CD14-positive monocyte (primary cell): Measurements from ENCODE around the gene DNAJA3. TPM values are rescaled to one million over a fixed set of nuclear protein-coding genes. Genes with fewer than 3 reads are reported as not detected.
A peak's percentile ranks its signal among the peaks of the same experiment; 100 is the strongest.

Experiments used
- DNase-seq, 3 donors: peaks; one replicate each; pipeline ENCODE4 v3.0.0-alpha.2; 2011 to 2022
- H2AFZ ChIP-seq: 2 replicates; pipeline ENCODE4 v1.6.0; 2012; ENCODE audit warnings: mild to moderate bottlenecking, low read depth, low read length, inconsistent platforms; ENCODE audit not compliant: insufficient read depth, poor library complexity, severe bottlenecking
- H3K27ac ChIP-seq, 2 donors: 1 replicate in 1 of 2; 2 replicates in 1 of 2; pipeline ENCODE4 v1.5.1; 2012 to 2013; ENCODE audit warnings: low read length in 2 of 2, control low read depth in 1 of 2, inconsistent platforms in 1 of 2, low read depth in 1 of 2, mild to moderate bottlenecking in 1 of 2
- H3K27me3 ChIP-seq, 2 donors: one replicate each; pipeline versions ENCODE4 v1.6.0 to v1.6.1; 2011 to 2013; ENCODE audit warnings: low read length in 2 of 2; ENCODE audit not compliant: control insufficient read depth in 2 of 2, insufficient read depth in 2 of 2
- H3K36me3 ChIP-seq, 2 donors: replicated peaks in 1 of 2; 1 replicate in 1 of 2; 2 replicates in 1 of 2; pipeline versions ENCODE4 v1.5.1 to v1.6.1; 2012 to 2013; ENCODE audit warnings: low read length in 2 of 2, control low read depth in 1 of 2, inconsistent platforms in 1 of 2, mild to moderate bottlenecking in 1 of 2; ENCODE audit not compliant: insufficient read depth in 2 of 2, control insufficient read depth in 1 of 2
- H3K4me1 ChIP-seq, 2 donors: 1 replicate in 1 of 2; 2 replicates in 1 of 2; pipeline versions ENCODE4 v1.5.1 to v1.6.1; 2012 to 2013; ENCODE audit warnings: low read length in 2 of 2, control low read depth in 1 of 2, inconsistent platforms in 1 of 2, mild to moderate bottlenecking in 1 of 2, moderate library complexity in 1 of 2; ENCODE audit not compliant: insufficient read depth in 2 of 2, control insufficient read depth in 1 of 2
- H3K4me2 ChIP-seq: replicated peaks from 2 replicates; pipeline ENCODE3; 2012; ENCODE audit warnings: low read length, moderate library complexity, mild to moderate bottlenecking; ENCODE audit not compliant: poor library complexity, severe bottlenecking; ENCODE audit errors: extremely low read depth
- H3K4me3 ChIP-seq, 3 experiments: fragments of 200-600 bp in 1 of 3; sonication (generic) in 1 of 3; replicated peaks in 1 of 3; 1 replicate in 2 of 3; 2 replicates in 1 of 3; pipeline ENCODE4 v1.5.1; 2011 to 2013; ENCODE audit warnings: low read length in 3 of 3, mild to moderate bottlenecking in 3 of 3, control low read depth in 2 of 3, low read depth in 2 of 3, inconsistent platforms in 1 of 3, moderate library complexity in 1 of 3
- H3K79me2 ChIP-seq: 2 replicates; pipeline ENCODE4 v1.6.0; 2012; ENCODE audit warnings: mild to moderate bottlenecking, control low read depth, inconsistent platforms, low read length, moderate library complexity; ENCODE audit not compliant: insufficient read depth
- H3K9ac ChIP-seq: 2 replicates; pipeline ENCODE4 v1.6.0; 2017; ENCODE audit warnings: low read length, mild to moderate bottlenecking; ENCODE audit not compliant: insufficient read depth, poor library complexity, severe bottlenecking
- H3K9me3 ChIP-seq, 2 donors: replicated peaks in 1 of 2; 1 replicate in 1 of 2; 2 replicates in 1 of 2; pipeline versions ENCODE4 v1.5.1 to v1.6.1; 2012 to 2013; ENCODE audit warnings: low read length in 2 of 2, control low read depth in 1 of 2; ENCODE audit not compliant: control insufficient read depth in 1 of 2, insufficient read depth in 1 of 2
- H4K20me1 ChIP-seq: 2 replicates; pipeline ENCODE4 v1.6.0; 2012; ENCODE audit warnings: mild to moderate bottlenecking, low read length, control low read depth, moderate library complexity; ENCODE audit not compliant: insufficient read depth
- H3K27ac Mint-ChIP-seq, 7 donors: one replicate each; pipeline ENCODE4 v1.8.0; 2020; ENCODE audit warnings: mild to moderate bottlenecking in 7 of 7, mixed read lengths in 7 of 7, moderate library complexity in 6 of 7, inconsistent platforms in 2 of 7
- H3K27me3 Mint-ChIP-seq, 3 donors: one replicate each; pipeline ENCODE4 v1.8.0; 2021 to 2022; ENCODE audit warnings: low read depth in 3 of 3, mild to moderate bottlenecking in 3 of 3, mixed read lengths in 3 of 3, moderate library complexity in 3 of 3, inconsistent platforms in 1 of 3
- H3K36me3 Mint-ChIP-seq, 2 donors: one replicate each; pipeline ENCODE4 v1.8.0; 2020; ENCODE audit warnings: mixed read lengths in 2 of 2, inconsistent platforms in 1 of 2, mild to moderate bottlenecking in 1 of 2
- H3K4me1 Mint-ChIP-seq: one replicate; pipeline ENCODE4 v1.8.0; 2020; ENCODE audit warnings: mild to moderate bottlenecking, mixed read lengths
- H3K4me3 Mint-ChIP-seq, 2 donors: one replicate each; pipeline ENCODE4 v1.8.0; 2020; ENCODE audit warnings: mild to moderate bottlenecking in 2 of 2, mixed read lengths in 2 of 2, moderate library complexity in 1 of 2
- H3K9me3 Mint-ChIP-seq, 7 donors: one replicate each; pipeline ENCODE4 v1.8.0; 2020 to 2022; ENCODE audit warnings: mixed read lengths in 7 of 7, mild to moderate bottlenecking in 6 of 7, moderate library complexity in 6 of 7, inconsistent platforms in 2 of 7
- WGBS: methylation state at CpG from one replicate; pipeline ENCODE4 v1.1.5; 2013; ENCODE audit warnings: missing lambda C conversion rate; ENCODE audit not compliant: insufficient coverage; 5-methylcytosine and 5-hydroxymethylcytosine counted together
- intact Hi-C, 2 donors: fragments of 100-400 bp; cut with micrococcal nuclease; formaldehyde crosslinking; loops; one replicate each; pipeline versions ENCODE4 v1.15.0 to v1.15.1; 2023
- polyA plus RNA-seq, 3 donors: library from polyadenylated mRNA; depleted of rRNA in 1 of 3; unstranded in 2 of 3; stranded (reverse) in 1 of 3; fragments of 300-500 nt in 2 of 3; fragments of >200 nt in 1 of 3; fragmentation: Illumina TruSeq in 2 of 3; gene quantifications; 1 replicate in 2 of 3; 2 replicates in 1 of 3; pipeline ENCODE4 v1.2.3, GENCODE V29; 2012 to 2021
- TF ChIP-seq, protein P1 (sequence below): fragments of 200-600 bp; IDR thresholded peaks from one replicate; pipeline ENCODE4 v1.8.0; 2022; ENCODE audit warnings: antibody characterized with exemption, mild to moderate bottlenecking

The DNAJA3 gene
- polyA plus RNA-seq, 3 donors: 17.1 to 27.9 (median 19.5) TPM

DNA sequence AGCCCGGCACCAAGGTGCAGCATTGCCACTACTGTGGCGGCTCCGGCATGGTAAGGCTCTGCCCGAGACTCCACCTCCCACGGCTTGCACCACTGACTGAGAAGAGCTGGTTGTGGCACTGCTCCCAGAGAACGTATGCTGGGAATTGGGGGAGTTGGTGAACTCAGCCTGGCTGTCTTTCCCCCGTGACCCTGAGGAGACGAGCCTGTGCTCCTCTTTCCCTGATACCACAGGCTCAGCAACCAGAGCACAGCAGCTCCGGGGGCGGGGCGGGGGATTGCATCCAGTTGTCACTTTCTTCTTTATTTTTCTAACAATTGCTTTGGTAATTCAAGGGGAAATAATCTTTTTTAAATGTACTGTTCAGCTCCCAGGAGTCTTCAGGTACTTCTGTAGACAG lies 16.7 kb downstream of the DNAJA3 start:
- no peak overlapping the region for H3K4me3 Mint-ChIP-seq
- H4K20me1 ChIP-seq: no peaks in the 10 kb centered on the region
- intact Hi-C loops: no loop called here
- no peaks in the 10 kb centered on the region for H3K9me3 ChIP-seq
- H3K4me2 ChIP-seq: no peak overlapping the region
- no peaks in the 10 kb centered on the region for H3K27me3 Mint-ChIP-seq
- peaks cover 0 to 1% (median 0%) of the 10 kb centered on the region in 7 donors for H3K9me3 Mint-ChIP-seq
- no peak overlapping the region for H3K4me3 ChIP-seq
- 100% methylated on average over 5 of the region's 11 CpGs for WGBS
- no peak for DNase-seq
- no peak overlapping the region for H3K9ac ChIP-seq
- H3K79me2 ChIP-seq: no peaks in the 10 kb centered on the region
- H3K36me3 Mint-ChIP-seq: peaks cover 80 to 96% of the 10 kb centered on the region in 2 donors
- peaks cover 80 to 99% of the 10 kb centered on the region in 2 donors for H3K36me3 ChIP-seq
- no peaks in the 10 kb centered on the region for H3K27me3 ChIP-seq
- H2AFZ ChIP-seq: no peak overlapping the region
- H3K4me1 Mint-ChIP-seq: no peaks in the 10 kb centered on the region
- H3K4me1 ChIP-seq: no peaks in the 10 kb centered on the region
- H3K27ac Mint-ChIP-seq: peak overlapping the region in 1 of 7 donors; percentile 43
- TF ChIP-seq, protein P1, sequence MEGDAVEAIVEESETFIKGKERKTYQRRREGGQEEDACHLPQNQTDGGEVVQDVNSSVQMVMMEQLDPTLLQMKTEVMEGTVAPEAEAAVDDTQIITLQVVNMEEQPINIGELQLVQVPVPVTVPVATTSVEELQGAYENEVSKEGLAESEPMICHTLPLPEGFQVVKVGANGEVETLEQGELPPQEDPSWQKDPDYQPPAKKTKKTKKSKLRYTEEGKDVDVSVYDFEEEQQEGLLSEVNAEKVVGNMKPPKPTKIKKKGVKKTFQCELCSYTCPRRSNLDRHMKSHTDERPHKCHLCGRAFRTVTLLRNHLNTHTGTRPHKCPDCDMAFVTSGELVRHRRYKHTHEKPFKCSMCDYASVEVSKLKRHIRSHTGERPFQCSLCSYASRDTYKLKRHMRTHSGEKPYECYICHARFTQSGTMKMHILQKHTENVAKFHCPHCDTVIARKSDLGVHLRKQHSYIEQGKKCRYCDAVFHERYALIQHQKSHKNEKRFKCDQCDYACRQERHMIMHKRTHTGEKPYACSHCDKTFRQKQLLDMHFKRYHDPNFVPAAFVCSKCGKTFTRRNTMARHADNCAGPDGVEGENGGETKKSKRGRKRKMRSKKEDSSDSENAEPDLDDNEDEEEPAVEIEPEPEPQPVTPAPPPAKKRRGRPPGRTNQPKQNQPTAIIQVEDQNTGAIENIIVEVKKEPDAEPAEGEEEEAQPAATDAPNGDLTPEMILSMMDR: no peak
- no peak overlapping the region for H3K27ac ChIP-seq

DNA sequence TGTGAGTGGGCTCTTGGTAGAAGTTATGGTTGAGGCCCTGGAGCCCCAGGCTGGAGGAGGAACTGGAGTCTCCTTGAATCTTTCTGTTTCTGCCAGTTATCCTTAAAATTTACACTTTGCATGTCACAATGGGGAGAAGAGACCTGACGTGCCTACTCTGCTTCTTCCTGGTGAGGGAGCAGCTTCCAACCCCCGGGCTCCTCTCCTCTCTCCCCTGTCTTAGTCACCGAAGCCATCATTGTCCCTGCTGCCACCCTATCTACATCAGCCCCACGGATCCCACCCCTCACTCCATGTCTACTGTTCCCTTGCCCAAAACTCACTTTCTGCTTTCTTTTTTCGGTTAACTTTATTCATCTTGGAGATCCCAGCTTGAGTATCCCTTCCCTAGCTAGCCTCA lies 17.6 kb downstream of the DNAJA3 start:
- Histone ChIP-seq H2AFZ (no peak overlapping the region), H3K4me1 (no peaks in the 10 kb centered on the region), H4K20me1 (no peaks in the 10 kb centered on the region), H3K4me3 (no peak overlapping the region), H3K36me3 (peaks cover 78 to 98% of the 10 kb centered on the region in 2 donors), H3K27me3 (no peaks in the 10 kb centered on the region), H3K4me2 (no peak overlapping the region), H3K27ac (no peak overlapping the region), H3K9ac (no peak overlapping the region), H3K79me2 (no peaks in the 10 kb centered on the region), H3K9me3 (no peaks in the 10 kb centered on the region)
- Mint-ChIP-seq H3K9me3 (peaks cover 0 to 1% (median 0%) of the 10 kb centered on the region in 7 donors), H3K27ac (peak overlapping the region in 3 of 7 donors; percentile 11 to 65 (median 59)), H3K4me1 (no peaks in the 10 kb centered on the region), H3K4me3 (no peak overlapping the region), H3K36me3 (peaks cover 76 to 96% of the 10 kb centered on the region in 2 donors), H3K27me3 (no peaks in the 10 kb centered on the region)
- 93% methylated on average over 4 of the region's 5 CpGs for WGBS
- TF ChIP-seq, protein P1: no peak
- DNase-seq: no peak
- intact Hi-C loops: no loop called here
